HFFc6 (cell line): ENCODE results near the gene SMO. TPM values are rescaled to one million over a fixed set of nuclear protein-coding genes. Genes with fewer than 3 reads are reported as not detected.

Experiments used
- DNase-seq: peaks from one replicate; pipeline ENCODE4 v3.0.0-alpha.2; 2018
- H3K27ac Mint-ChIP-seq: 2 replicates; pipeline ENCODE4 v1.8.0; 2020; ENCODE audit warnings: mild to moderate bottlenecking, mixed read lengths
- H3K27me3 Mint-ChIP-seq: 2 replicates; pipeline ENCODE4 v1.8.0; 2021; ENCODE audit warnings: mild to moderate bottlenecking, moderate library complexity, mixed read lengths; ENCODE audit not compliant: insufficient read depth
- H3K36me3 Mint-ChIP-seq: 2 replicates; pipeline ENCODE4 v1.8.0; 2021; ENCODE audit warnings: low read depth, mixed read lengths
- H3K4me1 Mint-ChIP-seq: 2 replicates; pipeline ENCODE4 v1.8.0; 2020; ENCODE audit warnings: low read depth, mixed read lengths
- H3K4me3 Mint-ChIP-seq: 2 replicates; pipeline ENCODE4 v1.8.0; 2020; ENCODE audit warnings: mild to moderate bottlenecking, moderate library complexity, mixed read lengths
- H3K9me3 Mint-ChIP-seq: 2 replicates; pipeline ENCODE4 v1.8.0; 2020; ENCODE audit warnings: mild to moderate bottlenecking, mixed read lengths
- total RNA-seq, 6 experiments: library from RNA; stranded (reverse); fragmentation: NEBNext Ultra II Directional; extraction: Animal tissue kit (Norgen Biotek cat#: 25700); gene quantifications; 2 replicates in 1 of 6; 3 replicates in 5 of 6; pipeline ENCODE4 v1.2.3, GENCODE V29; 2021
- TF ChIP-seq, protein P1 (sequence below): fragments of 200-600 bp; sonication (generic); IDR thresholded peaks from 2 replicates; pipeline ENCODE4 v1.5.0; 2021; ENCODE audit warnings: antibody characterized with exemption, mild to moderate bottlenecking

SMO gene
- total RNA-seq, 6 experiments from 2014 or later = 0.09 to 0.57 (median 0.17) TPM

DNA sequence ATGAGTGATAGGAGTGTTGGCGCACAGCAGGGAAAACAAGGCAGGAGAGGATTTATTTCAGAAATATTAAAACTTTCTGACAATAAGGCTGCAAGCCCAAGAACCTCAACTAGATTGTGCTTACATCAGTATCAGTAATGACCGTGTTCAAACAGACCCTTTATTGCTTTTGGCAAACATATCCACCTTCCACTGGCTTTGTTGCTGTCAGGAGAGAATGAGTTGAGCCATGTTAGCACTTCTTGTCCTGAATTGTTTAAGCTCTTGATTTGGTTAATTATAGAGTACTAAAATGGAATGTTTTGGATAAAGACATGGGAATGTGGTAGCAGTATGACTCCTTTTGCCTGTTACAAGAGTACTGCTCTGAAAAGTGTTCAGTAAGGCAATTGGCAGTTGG, 40.2 kb downstream of the SMO start:
- peaks cover 17% of the 10 kb centered on the region for H3K4me1 Mint-ChIP-seq
- H3K27me3 Mint-ChIP-seq = no peaks in the 10 kb centered on the region
- no peaks in the 10 kb centered on the region for H3K9me3 Mint-ChIP-seq
- no peaks in the 10 kb centered on the region for H3K36me3 Mint-ChIP-seq
- TF ChIP-seq, protein P1, sequence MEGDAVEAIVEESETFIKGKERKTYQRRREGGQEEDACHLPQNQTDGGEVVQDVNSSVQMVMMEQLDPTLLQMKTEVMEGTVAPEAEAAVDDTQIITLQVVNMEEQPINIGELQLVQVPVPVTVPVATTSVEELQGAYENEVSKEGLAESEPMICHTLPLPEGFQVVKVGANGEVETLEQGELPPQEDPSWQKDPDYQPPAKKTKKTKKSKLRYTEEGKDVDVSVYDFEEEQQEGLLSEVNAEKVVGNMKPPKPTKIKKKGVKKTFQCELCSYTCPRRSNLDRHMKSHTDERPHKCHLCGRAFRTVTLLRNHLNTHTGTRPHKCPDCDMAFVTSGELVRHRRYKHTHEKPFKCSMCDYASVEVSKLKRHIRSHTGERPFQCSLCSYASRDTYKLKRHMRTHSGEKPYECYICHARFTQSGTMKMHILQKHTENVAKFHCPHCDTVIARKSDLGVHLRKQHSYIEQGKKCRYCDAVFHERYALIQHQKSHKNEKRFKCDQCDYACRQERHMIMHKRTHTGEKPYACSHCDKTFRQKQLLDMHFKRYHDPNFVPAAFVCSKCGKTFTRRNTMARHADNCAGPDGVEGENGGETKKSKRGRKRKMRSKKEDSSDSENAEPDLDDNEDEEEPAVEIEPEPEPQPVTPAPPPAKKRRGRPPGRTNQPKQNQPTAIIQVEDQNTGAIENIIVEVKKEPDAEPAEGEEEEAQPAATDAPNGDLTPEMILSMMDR = no peak
- no peak for DNase-seq
- no peak overlapping the region for H3K4me3 Mint-ChIP-seq
- no peak overlapping the region for H3K27ac Mint-ChIP-seq

DNA sequence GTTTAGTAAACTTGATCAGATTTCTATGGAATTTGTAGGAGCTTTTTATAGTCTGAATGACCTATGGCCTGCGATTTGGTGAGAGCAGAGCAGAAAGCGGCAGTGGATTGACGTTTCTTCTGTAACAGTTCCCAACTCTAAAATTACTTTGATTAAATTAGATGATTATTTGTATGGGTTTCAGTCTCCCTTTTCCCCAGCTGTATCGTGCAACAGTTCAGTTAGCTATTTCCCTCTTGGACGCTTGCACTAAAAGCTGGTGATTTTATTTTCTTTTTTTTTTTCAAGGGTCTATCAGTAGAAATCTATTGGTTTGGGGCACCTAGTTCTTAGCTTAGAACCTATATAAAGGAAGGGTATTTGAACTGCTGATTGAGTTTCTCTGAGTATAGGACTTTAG, 43.2 kb downstream of the SMO start:
- Mint-ChIP-seq H3K27me3 (no peaks in the 10 kb centered on the region), H3K4me3 (no peak overlapping the region), H3K27ac (no peak overlapping the region), H3K9me3 (no peaks in the 10 kb centered on the region), H3K4me1 (peaks cover 5% of the 10 kb centered on the region; the same call in 1 of the 2 replicates), H3K36me3 (no peaks in the 10 kb centered on the region)
- TF ChIP-seq, protein P1 = no peak
- DNase-seq = no peak

DNA sequence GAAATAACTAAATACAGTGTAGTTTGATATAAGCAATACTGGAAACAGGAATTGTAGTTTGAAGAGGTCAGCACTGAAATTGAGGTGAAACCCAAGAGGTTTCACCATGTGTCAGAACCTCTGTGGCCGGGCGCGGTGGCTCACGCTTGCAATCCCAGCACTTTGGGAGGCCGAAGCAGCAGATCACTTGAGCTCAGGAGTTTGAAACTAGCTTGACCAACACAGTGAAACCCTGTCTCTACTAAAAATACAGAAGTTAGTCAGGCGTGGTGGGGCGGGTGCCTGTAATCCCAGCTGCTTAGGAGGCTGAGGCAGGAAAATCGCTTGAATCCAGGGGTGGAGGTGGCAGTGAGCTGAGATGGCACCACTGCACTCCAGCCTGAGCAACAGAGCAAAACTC, 50.1 kb downstream of the SMO start:
- Mint-ChIP-seq H3K4me3 (no peak overlapping the region), H3K27ac (no peak overlapping the region), H3K36me3 (no peaks in the 10 kb centered on the region), H3K4me1 (peaks cover 14% of the 10 kb centered on the region), H3K27me3 (no peaks in the 10 kb centered on the region), H3K9me3 (no peaks in the 10 kb centered on the region)
- TF ChIP-seq, protein P1 = no peak
- no peak for DNase-seq

DNA sequence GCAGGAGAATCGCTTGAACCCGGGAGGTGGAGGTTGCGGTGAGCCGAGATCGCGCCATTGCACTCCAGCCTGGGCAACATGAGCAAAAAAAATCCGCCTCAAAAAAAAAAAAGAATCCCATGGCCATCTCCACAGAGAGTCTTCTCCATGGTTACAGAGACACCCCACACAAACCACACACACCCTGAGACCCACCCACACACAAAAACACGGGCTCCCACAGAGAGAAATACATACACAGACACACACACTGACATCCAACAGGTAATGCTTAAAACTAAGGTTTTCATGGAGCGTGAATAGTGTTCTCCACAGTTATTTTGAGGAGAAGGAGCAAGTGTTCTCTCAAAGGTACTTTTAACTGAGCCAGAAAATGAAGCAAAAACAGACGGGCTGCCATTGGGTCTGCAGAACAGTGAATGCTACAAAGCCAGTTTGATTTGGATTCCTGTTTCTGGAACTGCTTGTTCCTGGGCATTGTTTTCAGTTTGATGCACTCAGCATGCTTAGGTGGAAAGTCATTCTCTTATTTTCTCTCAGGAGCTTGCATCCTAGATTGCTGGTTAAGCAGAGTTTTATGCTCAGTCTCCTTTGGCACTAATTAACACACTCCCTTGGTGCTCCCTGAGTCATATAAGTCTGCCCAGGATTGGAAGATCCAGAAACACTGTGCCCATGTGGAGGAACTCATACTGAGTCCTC, 51.8 kb downstream of the SMO start:
- Mint-ChIP-seq H3K4me1 (peaks cover 9% of the 10 kb centered on the region), H3K27me3 (no peaks in the 10 kb centered on the region), H3K9me3 (no peaks in the 10 kb centered on the region), H3K27ac (no peak overlapping the region), H3K4me3 (no peak overlapping the region), H3K36me3 (no peaks in the 10 kb centered on the region; the same call in 1 of the 2 replicates)
- no peak for DNase-seq
- TF ChIP-seq, protein P1 = no peak

DNA sequence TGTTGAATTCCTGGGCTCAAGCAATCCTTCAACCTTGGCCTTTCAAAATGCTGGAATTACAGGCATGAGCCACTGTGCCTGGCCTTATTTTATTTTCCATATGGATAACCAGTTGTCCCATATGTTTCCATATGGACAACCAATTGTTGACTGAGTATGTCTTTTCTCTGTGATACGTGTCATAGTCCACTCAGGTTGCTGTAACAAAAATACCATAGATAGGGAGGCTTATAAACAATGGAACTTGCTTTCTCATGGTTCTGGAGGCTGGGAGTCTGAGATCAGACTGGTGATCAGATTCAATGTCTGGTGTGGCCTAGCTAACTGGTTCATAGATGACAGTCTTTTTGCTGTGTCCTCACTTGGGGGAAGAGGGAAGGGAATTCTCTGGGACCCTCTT, 55.8 kb downstream of the SMO start:
- no peak overlapping the region for H3K4me3 Mint-ChIP-seq
- peaks cover 6% of the 10 kb centered on the region; the same call in 1 of the 2 replicates for H3K36me3 Mint-ChIP-seq
- H3K27ac Mint-ChIP-seq = no peak overlapping the region
- no peaks in the 10 kb centered on the region for H3K27me3 Mint-ChIP-seq
- DNase-seq = no peak
- TF ChIP-seq, protein P1 = no peak
- H3K9me3 Mint-ChIP-seq = no peaks in the 10 kb centered on the region; the same call in 1 of the 2 replicates
- peaks cover 17% of the 10 kb centered on the region for H3K4me1 Mint-ChIP-seq
